Activated T-helper 2 cell treated with anti-CD3 and anti-CD28 coated beads, Interferon-gamma antibody, Interleukin-2, Interleukin-4, amounts not matched to agents 10 μg/mL and 5 μg/mL and 100 μg/mL, durations not matched to agents 14 hours and 24 hours and 36 hours (primary cell): ENCODE results near the gene RPTN. TPM values are rescaled to one million over a fixed set of nuclear protein-coding genes. Genes with fewer than 3 reads are reported as not detected.
"Not testable (repeated sequence)": the region's sequence is repeated elsewhere in the genome, so short reads cannot be mapped to it uniquely, and the experiment has no call there.

Experiments used
- DNase-seq: peaks from one replicate; pipeline ENCODE4 v3.0.0; 2021; ENCODE audit warnings: low spot score
- H3K27ac Mint-ChIP-seq: one replicate; pipeline ENCODE4 v1.8.0; 2021; ENCODE audit warnings: mixed read lengths
- H3K27me3 Mint-ChIP-seq: one replicate; pipeline ENCODE4 v1.8.0; 2021; ENCODE audit warnings: low read depth, mixed read lengths
- H3K36me3 Mint-ChIP-seq: one replicate; pipeline ENCODE4 v1.8.0; 2021; ENCODE audit warnings: low read depth, mixed read lengths
- H3K4me1 Mint-ChIP-seq: one replicate; pipeline ENCODE4 v1.8.0; 2021; ENCODE audit warnings: low read depth, mixed read lengths
- H3K4me3 Mint-ChIP-seq: one replicate; pipeline ENCODE4 v1.8.0; 2021; ENCODE audit warnings: low read depth, mild to moderate bottlenecking, moderate library complexity, mixed read lengths
- H3K9me3 Mint-ChIP-seq: one replicate; pipeline ENCODE4 v1.8.0; 2021; ENCODE audit warnings: mixed read lengths
- intact Hi-C: fragments of 100-400 bp; cut with micrococcal nuclease; formaldehyde crosslinking; loops from one replicate; pipeline ENCODE4 v1.15.1; 2023
- total RNA-seq: library from RNA; stranded (reverse); gene quantifications from 2 replicates; pipeline ENCODE4 v1.2.3, GENCODE V29; 2022

The RPTN gene
- total RNA-seq, 1 donor from 2014 or later: not detected

GRCh38 chr1:152153996-152154395 is 5.0 kb downstream of the RPTN start:
- Mint-ChIP-seq H3K9me3 (peaks cover 3% of the 10 kb centered on the region), H3K4me1 (peaks cover 4% of the 10 kb centered on the region), H3K27ac (no peak overlapping the region), H3K36me3 (no peaks in the 10 kb centered on the region), H3K27me3 (peaks cover 27% of the 10 kb centered on the region), H3K4me3 (no peak overlapping the region)
- intact Hi-C loops: no loop called here
- no peak for DNase-seq

GRCh38 chr1:152151646-152152045 is 7.4 kb downstream of the RPTN start:
- no peaks in the 10 kb centered on the region for H3K36me3 Mint-ChIP-seq
- no peak overlapping the region for H3K27ac Mint-ChIP-seq
- peaks cover 15% of the 10 kb centered on the region for H3K9me3 Mint-ChIP-seq
- intact Hi-C loops: no loop called here
- peaks cover 27% of the 10 kb centered on the region for H3K27me3 Mint-ChIP-seq
- H3K4me1 Mint-ChIP-seq: peaks cover 4% of the 10 kb centered on the region
- DNase-seq: no peak
- no peak overlapping the region for H3K4me3 Mint-ChIP-seq

GRCh38 chr1:152148981-152149380 is 10.0 kb downstream of the RPTN start:
- H3K27me3 Mint-ChIP-seq: peaks cover 32% of the 10 kb centered on the region
- peaks cover 2% of the 10 kb centered on the region for H3K4me1 Mint-ChIP-seq
- no peak for DNase-seq
- no peak overlapping the region for H3K27ac Mint-ChIP-seq
- peaks cover 24% of the 10 kb centered on the region for H3K9me3 Mint-ChIP-seq
- no peaks in the 10 kb centered on the region for H3K36me3 Mint-ChIP-seq
- intact Hi-C loops: no loop called here
- H3K4me3 Mint-ChIP-seq: no peak overlapping the region

GRCh38 chr1:152148051-152148450 is 11.0 kb downstream of the RPTN start:
- H3K36me3 Mint-ChIP-seq: no peaks in the 10 kb centered on the region
- H3K4me3 Mint-ChIP-seq: no peak overlapping the region
- peaks cover 24% of the 10 kb centered on the region for H3K9me3 Mint-ChIP-seq
- no peak for DNase-seq
- H3K27me3 Mint-ChIP-seq: peaks cover 33% of the 10 kb centered on the region
- H3K27ac Mint-ChIP-seq: no peak overlapping the region
- intact Hi-C loops: no loop called here
- peaks cover 5% of the 10 kb centered on the region for H3K4me1 Mint-ChIP-seq

- H3K36me3 Mint-ChIP-seq: no peaks in the 10 kb centered on the region
- peaks cover 24% of the 10 kb centered on the region for H3K9me3 Mint-ChIP-seq
- H3K4me1 Mint-ChIP-seq: peaks cover 5% of the 10 kb centered on the region
- H3K27me3 Mint-ChIP-seq: peaks cover 21% of the 10 kb centered on the region
- no peak for DNase-seq
- H3K27ac Mint-ChIP-seq: no peak overlapping the region
- no peak overlapping the region for H3K4me3 Mint-ChIP-seq
- intact Hi-C loops: no loop called here
Measured at GRCh38 chr1:152145769-152146168, 13.3 kb downstream of the RPTN start.

GRCh38 chr1:152144674-152145183 is 14.3 kb downstream of the RPTN start:
- H3K36me3 Mint-ChIP-seq, H3K27ac Mint-ChIP-seq, DNase-seq, H3K4me1 Mint-ChIP-seq, H3K4me3 Mint-ChIP-seq, intact Hi-C loops: not testable (repeated sequence)
- Mint-ChIP-seq H3K27me3 (peaks cover 27% of the 10 kb centered on the region), H3K9me3 (peaks cover 24% of the 10 kb centered on the region)

GRCh38 chr1:152143150-152143887 is 15.7 kb downstream of the RPTN start:
- intact Hi-C loops: loop anchor here (2.0 kb wide), 2 partner anchors 39 to 95 kb away; no protein-coding TSS in a partner anchor
- H3K27me3 Mint-ChIP-seq: peaks cover 30% of the 10 kb centered on the region
- H3K9me3 Mint-ChIP-seq: peaks cover 15% of the 10 kb centered on the region
- H3K4me3 Mint-ChIP-seq: no peak overlapping the region
- H3K36me3 Mint-ChIP-seq: no peaks in the 10 kb centered on the region
- no peak for DNase-seq
- H3K4me1 Mint-ChIP-seq: peaks cover 5% of the 10 kb centered on the region
- H3K27ac Mint-ChIP-seq: no peak overlapping the region

GRCh38 chr1:152141971-152142584 is 16.9 kb downstream of the RPTN start:
- no peak overlapping the region for H3K27ac Mint-ChIP-seq
- no peaks in the 10 kb centered on the region for H3K36me3 Mint-ChIP-seq
- H3K4me1 Mint-ChIP-seq: peaks cover 5% of the 10 kb centered on the region
- intact Hi-C loops: loop anchor here (2.0 kb wide), 2 partner anchors 41 to 93 kb away; no protein-coding TSS in a partner anchor
- peaks cover 13% of the 10 kb centered on the region for H3K9me3 Mint-ChIP-seq
- no peak overlapping the region for H3K4me3 Mint-ChIP-seq
- peaks cover 37% of the 10 kb centered on the region for H3K27me3 Mint-ChIP-seq
- DNase-seq: no peak

GRCh38 chr1:152137215-152137614 is 21.8 kb downstream of the RPTN start:
- H3K4me1 Mint-ChIP-seq: no peaks in the 10 kb centered on the region
- H3K9me3 Mint-ChIP-seq: no peaks in the 10 kb centered on the region
- H3K27ac Mint-ChIP-seq: no peak overlapping the region
- peaks cover 65% of the 10 kb centered on the region for H3K27me3 Mint-ChIP-seq
- no peak overlapping the region for H3K4me3 Mint-ChIP-seq
- intact Hi-C loops: no loop called here
- DNase-seq: no peak
- H3K36me3 Mint-ChIP-seq: no peaks in the 10 kb centered on the region

- intact Hi-C loops: no loop called here
- H3K9me3 Mint-ChIP-seq: no peaks in the 10 kb centered on the region
- no peak overlapping the region for H3K4me3 Mint-ChIP-seq
- no peaks in the 10 kb centered on the region for H3K36me3 Mint-ChIP-seq
- H3K4me1 Mint-ChIP-seq: peaks cover 5% of the 10 kb centered on the region
- H3K27me3 Mint-ChIP-seq: peaks cover 57% of the 10 kb centered on the region
- no peak for DNase-seq
- no peak overlapping the region for H3K27ac Mint-ChIP-seq
Measured at GRCh38 chr1:152130186-152130585, 28.8 kb downstream of the RPTN start.

- intact Hi-C loops: no loop called here
- Mint-ChIP-seq H3K4me1 (peaks cover 5% of the 10 kb centered on the region), H3K9me3 (no peaks in the 10 kb centered on the region), H3K27me3 (peaks cover 45% of the 10 kb centered on the region), H3K27ac (no peak overlapping the region), H3K36me3 (no peaks in the 10 kb centered on the region), H3K4me3 (no peak overlapping the region)
- DNase-seq: no peak
Measured at GRCh38 chr1:152127673-152128072, 31.4 kb downstream of the RPTN start.

GRCh38 chr1:152125834-152126443 is 33.1 kb downstream of the RPTN start:
- Mint-ChIP-seq H3K27ac (no peak overlapping the region), H3K4me3 (no peak overlapping the region), H3K4me1 (peaks cover 5% of the 10 kb centered on the region), H3K9me3 (no peaks in the 10 kb centered on the region), H3K36me3 (no peaks in the 10 kb centered on the region), H3K27me3 (peaks cover 56% of the 10 kb centered on the region)
- intact Hi-C loops: no loop called here
- DNase-seq: no peak

- Mint-ChIP-seq H3K4me3 (no peak overlapping the region), H3K9me3 (no peaks in the 10 kb centered on the region), H3K27me3 (peaks cover 57% of the 10 kb centered on the region), H3K4me1 (no peaks in the 10 kb centered on the region), H3K36me3 (no peaks in the 10 kb centered on the region), H3K27ac (no peak overlapping the region)
- intact Hi-C loops: no loop called here
- no peak for DNase-seq
Measured at GRCh38 chr1:152118915-152119314, 40.1 kb downstream of the RPTN start.
